Astrocyte of the cerebellum (primary cell): ENCODE data around the gene LY9.

Experiments
- DNase-seq: peaks from one replicate; pipeline ENCODE4 v3.0.0-alpha.2; 2011; ENCODE audit warnings: low read depth
- H3K4me3 ChIP-seq: 2 replicates; pipeline ENCODE4 v1.5.1; 2011; ENCODE audit warnings: mild to moderate bottlenecking, low read depth, low read length, moderate library complexity
- in situ Hi-C: cut with HindIII; loops from 2 replicates; pipeline ENCODE4 v1.10.0; 2017; ENCODE audit warnings: low sequenced_read_pairs
- TF ChIP-seq, protein P1 (sequence below): IDR thresholded peaks from 2 replicates; pipeline ENCODE4 v1.5.1; 2012; ENCODE audit warnings: low read length, low read depth, moderate library complexity, mild to moderate bottlenecking; ENCODE audit errors: missing control alignments

LY9 gene

DNA sequence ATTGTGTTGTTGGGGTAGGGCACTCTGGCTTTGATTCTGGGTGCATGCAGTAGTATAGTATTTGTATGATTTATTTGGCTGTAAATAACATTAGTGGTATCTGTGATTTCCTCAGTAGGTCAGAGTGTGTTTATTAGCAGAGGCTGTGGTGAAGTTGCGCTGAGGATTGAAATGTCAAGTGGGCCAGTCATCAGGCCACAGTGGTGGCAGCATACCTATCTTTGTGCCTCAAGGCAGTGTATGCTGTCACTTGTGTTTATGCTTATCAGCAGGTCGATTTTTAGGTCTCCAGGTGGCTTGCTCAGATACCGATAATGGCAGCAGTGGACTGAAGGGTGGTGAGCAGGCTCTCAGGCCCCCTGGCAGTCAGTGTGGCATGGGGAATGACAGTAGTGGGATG lies 11.3 kb downstream of the LY9 start:
- DNase-seq = no peak

DNA sequence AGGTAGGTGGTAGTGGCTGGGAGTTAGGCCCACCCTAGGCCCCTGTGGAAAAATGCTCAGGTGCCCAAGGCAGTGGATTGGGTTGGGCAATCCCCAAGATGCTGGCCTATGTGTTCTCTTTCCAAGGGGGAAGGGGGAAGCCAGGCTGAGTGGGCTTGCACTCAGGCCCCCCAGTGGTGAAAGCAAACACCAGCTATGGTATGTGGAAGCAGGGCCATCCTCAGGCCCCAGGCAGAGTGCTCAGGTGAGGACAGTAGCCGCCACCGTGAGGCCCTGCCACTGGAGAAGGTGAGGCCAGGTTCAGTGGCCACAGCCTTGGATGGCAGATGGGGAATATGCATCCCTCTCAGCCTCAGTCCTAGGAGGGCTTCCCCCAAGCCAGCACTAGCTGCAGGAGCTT lies 11.8 kb downstream of the LY9 start:
- TF ChIP-seq, protein P1, sequence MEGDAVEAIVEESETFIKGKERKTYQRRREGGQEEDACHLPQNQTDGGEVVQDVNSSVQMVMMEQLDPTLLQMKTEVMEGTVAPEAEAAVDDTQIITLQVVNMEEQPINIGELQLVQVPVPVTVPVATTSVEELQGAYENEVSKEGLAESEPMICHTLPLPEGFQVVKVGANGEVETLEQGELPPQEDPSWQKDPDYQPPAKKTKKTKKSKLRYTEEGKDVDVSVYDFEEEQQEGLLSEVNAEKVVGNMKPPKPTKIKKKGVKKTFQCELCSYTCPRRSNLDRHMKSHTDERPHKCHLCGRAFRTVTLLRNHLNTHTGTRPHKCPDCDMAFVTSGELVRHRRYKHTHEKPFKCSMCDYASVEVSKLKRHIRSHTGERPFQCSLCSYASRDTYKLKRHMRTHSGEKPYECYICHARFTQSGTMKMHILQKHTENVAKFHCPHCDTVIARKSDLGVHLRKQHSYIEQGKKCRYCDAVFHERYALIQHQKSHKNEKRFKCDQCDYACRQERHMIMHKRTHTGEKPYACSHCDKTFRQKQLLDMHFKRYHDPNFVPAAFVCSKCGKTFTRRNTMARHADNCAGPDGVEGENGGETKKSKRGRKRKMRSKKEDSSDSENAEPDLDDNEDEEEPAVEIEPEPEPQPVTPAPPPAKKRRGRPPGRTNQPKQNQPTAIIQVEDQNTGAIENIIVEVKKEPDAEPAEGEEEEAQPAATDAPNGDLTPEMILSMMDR = no peak
- no peak for DNase-seq
- H3K4me3 ChIP-seq = no peak overlapping the region
- in situ Hi-C loops = no loop called here

More for the DNA sequence above, 11.3 kb downstream of the LY9 start:
- in situ Hi-C loops = no loop called here
- no peak overlapping the region for H3K4me3 ChIP-seq
- TF ChIP-seq, protein P1 = no peak

DNA sequence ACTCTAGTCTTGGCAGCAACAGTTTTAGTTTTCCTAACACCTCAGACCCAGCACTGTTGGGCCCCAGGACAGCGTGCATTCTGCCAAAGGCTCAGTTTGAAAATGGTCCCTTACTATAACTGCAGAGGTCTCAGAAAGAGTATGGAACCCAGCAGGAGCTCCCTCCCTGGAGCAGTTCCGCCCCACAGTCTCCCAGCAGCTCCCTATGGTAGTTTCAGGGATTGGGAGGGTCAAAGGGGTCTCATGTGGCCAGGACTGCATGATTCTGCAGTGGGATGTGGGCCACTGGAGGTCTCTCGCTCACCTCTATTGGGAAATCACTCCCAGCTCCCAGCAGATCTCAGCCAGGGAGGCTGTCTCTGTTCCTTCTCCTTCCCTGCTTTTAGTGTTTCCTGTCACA lies 12.3 kb downstream of the LY9 start:
- no peak overlapping the region for H3K4me3 ChIP-seq
- DNase-seq = no peak
- TF ChIP-seq, protein P1 = no peak
- in situ Hi-C loops = no loop called here

DNA sequence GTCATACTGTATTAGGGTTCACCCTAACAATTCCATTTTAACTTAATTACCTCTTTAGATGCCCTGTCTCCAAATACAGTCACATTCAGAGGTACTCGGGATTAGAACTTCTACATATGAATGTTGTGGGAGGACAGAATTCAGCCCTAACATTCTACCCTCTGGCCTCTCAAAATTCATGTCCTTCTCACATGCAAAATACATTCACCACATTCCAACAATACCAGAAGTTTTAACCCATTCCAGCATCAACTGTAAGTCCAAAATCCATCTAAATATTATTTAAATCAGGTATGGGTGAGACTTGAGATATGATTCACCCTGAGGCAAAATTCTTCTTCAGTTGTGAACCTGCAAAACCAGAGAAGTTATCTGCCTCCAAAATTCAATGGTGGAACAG lies 14.5 kb downstream of the LY9 start:
- no peak overlapping the region for H3K4me3 ChIP-seq
- no peak for DNase-seq
- in situ Hi-C loops = no loop called here
- TF ChIP-seq, protein P1 = no peak

DNA sequence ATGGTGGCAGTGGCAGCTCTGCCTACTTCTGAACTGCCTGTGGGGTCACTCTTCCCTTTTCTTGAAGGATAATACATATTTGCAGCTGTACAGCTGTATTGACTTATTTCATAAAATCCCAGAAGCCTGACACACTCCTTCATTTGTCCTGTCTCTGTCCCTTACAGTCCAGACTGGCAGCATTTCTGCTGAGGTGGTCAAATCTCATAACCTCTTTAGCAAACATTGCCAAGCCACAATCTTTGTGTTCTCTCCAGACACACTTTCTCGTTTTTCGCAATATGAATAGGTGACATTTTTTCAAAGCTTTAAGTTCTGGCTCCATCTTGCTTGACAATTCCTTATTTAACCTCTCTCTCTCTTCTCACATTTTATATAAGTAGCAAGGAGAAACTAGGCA lies 15.2 kb downstream of the LY9 start:
- DNase-seq = no peak
- in situ Hi-C loops = no loop called here
- TF ChIP-seq, protein P1 = no peak
- H3K4me3 ChIP-seq = no peak overlapping the region

DNA sequence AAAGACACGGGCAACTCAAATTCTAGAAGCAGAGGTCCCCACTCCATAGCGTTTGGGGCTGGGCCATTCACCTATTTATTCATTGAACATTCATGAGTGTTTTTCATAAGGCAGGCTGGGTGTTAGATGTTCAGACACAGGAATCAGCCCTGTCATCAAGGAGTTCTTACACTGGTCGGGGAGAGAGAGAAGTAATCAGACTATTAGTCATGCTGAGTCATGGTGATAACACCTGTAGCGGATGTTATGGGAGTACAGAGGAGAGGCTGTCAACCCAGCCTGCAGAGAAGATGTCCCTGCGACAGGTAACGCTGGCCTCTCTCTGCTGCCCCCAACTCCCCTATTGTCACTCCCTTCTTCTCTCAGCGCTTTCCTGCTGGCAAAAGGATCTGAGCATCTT lies 17.2 kb downstream of the LY9 start:
- TF ChIP-seq, protein P1 = no peak
- DNase-seq = no peak
- H3K4me3 ChIP-seq = no peak overlapping the region
- in situ Hi-C loops = no loop called here

DNA sequence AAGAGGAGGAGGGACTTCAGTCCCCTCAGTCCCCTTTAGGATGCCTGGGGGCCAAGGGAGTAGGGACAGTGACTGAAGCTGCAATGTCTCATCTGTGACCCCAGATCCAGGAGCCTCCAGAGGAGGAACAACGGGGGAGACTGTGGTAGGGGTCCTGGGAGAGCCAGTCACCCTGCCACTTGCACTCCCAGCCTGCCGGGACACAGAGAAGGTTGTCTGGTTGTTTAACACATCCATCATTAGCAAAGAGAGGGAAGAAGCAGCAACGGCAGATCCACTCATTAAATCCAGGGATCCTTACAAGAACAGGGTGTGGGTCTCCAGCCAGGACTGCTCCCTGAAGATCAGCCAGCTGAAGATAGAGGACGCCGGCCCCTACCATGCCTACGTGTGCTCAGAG lies 18.3 kb downstream of the LY9 start:
- DNase-seq = no peak
- in situ Hi-C loops = no loop called here
- no peak overlapping the region for H3K4me3 ChIP-seq
- TF ChIP-seq, protein P1 = no peak
